Right cardiac atrium (tissue), 5 donors: ENCODE results near the gene ABCB8. TPM values are rescaled to one million over a fixed set of nuclear protein-coding genes. Genes with fewer than 3 reads are reported as not detected.
A peak's percentile ranks its signal among the peaks of the same experiment; 100 is the strongest.

Experiments
- ATAC-seq, 2 donors: fragments of 200-7000 bp; cut with Tn5 transposase; one replicate each; pipeline versions ENCODE4 v1.8.0 to v1.9.1; 2020; ENCODE audit warnings: moderate library complexity in 2 of 2, mild to moderate bottlenecking in 1 of 2
- DNase-seq, 3 donors: peaks; one replicate each; pipeline ENCODE4 v3.0.0-alpha.2; 2020
- H3K27ac ChIP-seq: one replicate; pipeline ENCODE4 v1.5.1; 2013; ENCODE audit warnings: mild to moderate bottlenecking, low read length, control low read depth, moderate library complexity
- H3K27me3 ChIP-seq: one replicate; pipeline ENCODE4 v1.6.1; 2013; ENCODE audit not compliant: control insufficient read depth, insufficient read depth
- H3K4me1 ChIP-seq: one replicate; pipeline ENCODE4 v1.6.1; 2013; ENCODE audit warnings: low read length; ENCODE audit not compliant: control insufficient read depth, insufficient read depth
- H3K4me3 ChIP-seq: one replicate; pipeline ENCODE4 v1.5.1; 2013; ENCODE audit warnings: low read length, control low read depth
- H3K9me3 ChIP-seq: one replicate; pipeline ENCODE4 v1.6.1; 2013; ENCODE audit warnings: low read length; ENCODE audit not compliant: control insufficient read depth
- WGBS: extraction: QIAGEN DNeasy Blood & Tissue Kit; methylation state at CpG from one replicate; pipeline ENCODE4 v1.1.7; 2013; 5-methylcytosine and 5-hydroxymethylcytosine counted together
- intact Hi-C, 4 donors: fragments of 100-400 bp; cut with DNase I; formaldehyde crosslinking; loops; one replicate each; pipeline versions ENCODE4 v1.11.0 to v1.14.0; 2022 to 2023
- polyA plus RNA-seq: library from polyadenylated mRNA; stranded (reverse); fragments of 200-250 nt; gene quantifications from one replicate; pipeline ENCODE4 v1.2.3, GENCODE V29; 2013
- total RNA-seq, 4 donors: library from RNA; stranded (reverse); fragmentation: NEBNext Ultra II Directional; extraction: Animal tissue kit (Norgen Biotek cat#: 25700); gene quantifications; one replicate each; pipeline ENCODE4 v1.2.1, GENCODE V29; 2021
- donor health status: healthy with polysubstance abuse.
- donor health status: DM: no; HTN: yes; CAD: no.
- donor health status: DM: no; HTN: no; CAD: no.
- donor health status: DM: no; HTN: yes; CAD: no; lungs with severe emphysema.
- donor health status: DM: yes; HTN: yes; CAD: no.

ABCB8 gene
- total and polyA plus RNA-seq, 5 donors: 19.6 to 24.5 (median 22.6) TPM

- no peak for DNase-seq
- H3K9me3 ChIP-seq: no peaks in the 10 kb centered on the region
- WGBS: 96% methylated on average over 18 of the region's 18 CpGs
- intact Hi-C loops: no loop called here
- no peak overlapping the region for H3K4me3 ChIP-seq
- no peaks in the 10 kb centered on the region for H3K4me1 ChIP-seq
- no peaks in the 10 kb centered on the region for H3K27me3 ChIP-seq
- ATAC-seq: no peak
- H3K27ac ChIP-seq: no peak overlapping the region
These were observed 36.2 kb downstream of the ABCB8 start for GRCh38 chr7:151064454-151064853.

- 90% methylated on average over 6 of the region's 6 CpGs for WGBS
- intact Hi-C loops: no loop called here
- no peak for ATAC-seq
These were observed 36.7 kb downstream of the ABCB8 start for GRCh38 chr7:151064993-151065392.

DNA sequence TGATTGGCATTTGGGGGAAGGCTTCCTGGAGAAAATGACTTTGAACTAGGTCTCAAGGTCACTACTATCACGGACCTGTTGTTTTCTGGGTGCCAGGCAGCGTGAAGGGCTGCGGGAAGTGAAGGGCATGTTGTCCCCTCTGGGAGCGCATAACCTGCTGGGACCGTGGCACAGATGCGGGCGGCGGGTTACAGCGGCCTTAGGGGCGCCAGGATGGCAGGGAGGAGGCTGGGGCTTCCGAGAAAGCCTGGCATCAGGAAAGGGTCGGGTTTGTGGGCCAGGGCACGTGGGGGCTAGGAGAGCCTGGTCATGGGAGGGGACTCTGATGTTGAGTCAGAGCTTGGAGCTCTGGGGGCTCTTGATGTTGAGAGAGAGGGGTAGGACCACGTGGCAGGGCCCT lies 37.3 kb downstream of the ABCB8 start:
- 85% methylated on average over 14 of the region's 14 CpGs for WGBS
- Histone ChIP-seq H3K27me3 (no peaks in the 10 kb centered on the region), H3K27ac (no peak overlapping the region), H3K4me3 (no peak overlapping the region), H3K4me1 (no peaks in the 10 kb centered on the region), H3K9me3 (no peaks in the 10 kb centered on the region)
- intact Hi-C loops: no loop called here
- DNase-seq (no peak), ATAC-seq (no peak)

More at GRCh38 chr7:151064993-151065392, 36.7 kb downstream of the ABCB8 start:
- no peak for DNase-seq
- H3K4me1 ChIP-seq: no peaks in the 10 kb centered on the region
- no peaks in the 10 kb centered on the region for H3K27me3 ChIP-seq
- H3K4me3 ChIP-seq: no peak overlapping the region
- H3K9me3 ChIP-seq: no peaks in the 10 kb centered on the region
- H3K27ac ChIP-seq: no peak overlapping the region

- intact Hi-C loops: no loop called here
- DNase-seq (peak in 1 of 3 donors; percentile 68), ATAC-seq (no peak)
- no peak overlapping the region for H3K27ac ChIP-seq
- H3K9me3 ChIP-seq: no peaks in the 10 kb centered on the region
- no peak overlapping the region for H3K4me3 ChIP-seq
- no peaks in the 10 kb centered on the region for H3K4me1 ChIP-seq
- no peaks in the 10 kb centered on the region for H3K27me3 ChIP-seq
- 91% methylated on average over 39 of the region's 39 CpGs for WGBS
These were observed 38.2 kb downstream of the ABCB8 start for GRCh38 chr7:151066273-151066974.

DNA sequence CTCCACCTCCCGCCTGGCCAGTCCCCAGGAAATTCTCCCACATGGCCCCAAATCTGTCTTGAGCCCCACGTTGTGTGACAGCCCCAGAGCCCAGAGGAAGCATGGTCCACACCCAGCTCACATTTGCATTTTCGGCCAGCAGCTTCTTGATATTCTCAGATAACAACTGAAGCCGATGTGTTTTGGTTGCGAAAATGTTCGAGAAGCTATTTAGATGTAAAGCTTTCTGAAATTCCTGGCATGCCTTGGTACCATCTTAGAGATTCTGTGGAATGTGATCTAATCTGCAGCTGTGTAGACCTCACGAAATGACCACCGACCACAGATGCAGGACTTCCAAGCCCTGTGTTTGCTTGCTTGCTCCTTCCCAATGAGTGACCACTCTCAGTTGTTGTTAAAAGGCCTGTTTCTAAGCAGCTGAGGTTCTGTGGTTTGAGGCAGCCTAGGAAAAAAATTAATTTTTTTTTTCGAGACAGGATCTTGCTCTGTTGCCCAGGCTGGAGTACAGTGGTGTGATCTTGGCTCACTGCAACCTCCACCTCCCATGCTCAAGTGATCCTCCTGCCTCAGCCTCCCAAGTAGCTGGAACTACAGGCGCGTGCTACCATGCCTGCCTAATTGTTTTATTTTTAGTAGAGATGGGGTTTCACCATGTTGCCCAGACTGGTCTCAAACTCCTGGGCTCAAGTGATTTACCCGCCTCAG lies 40.0 kb downstream of the ABCB8 start:
- DNase-seq (no peak), ATAC-seq (no peak)
- no peaks in the 10 kb centered on the region for H3K4me1 ChIP-seq
- no peak overlapping the region for H3K27ac ChIP-seq
- no peaks in the 10 kb centered on the region for H3K9me3 ChIP-seq
- no peak overlapping the region for H3K4me3 ChIP-seq
- intact Hi-C loops: no loop called here
- H3K27me3 ChIP-seq: no peaks in the 10 kb centered on the region
- 80% methylated on average over 12 of the region's 12 CpGs for WGBS

DNA sequence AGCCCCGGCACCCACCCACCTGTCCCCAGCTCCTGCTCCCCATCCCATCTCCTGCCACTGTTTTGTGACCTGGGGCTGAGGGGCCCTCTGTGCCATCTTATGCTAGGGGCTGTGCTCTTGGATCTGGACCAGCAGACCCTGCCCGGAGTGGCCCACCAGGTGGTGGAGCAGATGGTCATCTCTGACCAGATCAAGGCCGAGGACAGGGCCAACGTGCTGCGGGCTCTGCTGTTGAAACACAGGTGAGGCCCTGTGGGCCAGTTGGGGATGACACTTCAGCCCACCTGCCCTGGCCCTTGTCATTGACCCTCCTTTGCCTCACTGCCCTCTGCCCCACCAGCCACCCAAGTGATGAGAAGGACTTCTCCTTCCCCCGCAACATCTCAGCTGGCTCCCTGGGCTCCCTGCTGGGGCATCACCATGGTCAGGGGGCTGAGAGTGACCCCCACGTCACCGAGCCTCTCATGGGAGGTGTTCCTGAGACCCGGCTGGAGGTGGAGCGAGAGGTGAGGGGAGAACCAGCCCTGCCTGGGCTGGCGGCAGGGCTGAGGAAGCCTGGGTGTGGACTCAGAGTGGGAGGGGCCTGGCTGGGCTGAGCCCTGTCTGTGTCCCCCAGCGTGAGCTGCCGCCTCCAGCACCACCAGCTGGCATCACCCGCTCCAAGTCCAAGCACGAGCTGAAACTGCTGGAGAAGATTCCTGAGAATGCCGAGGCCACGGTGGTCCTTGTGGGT lies 41.8 kb downstream of the ABCB8 start:
- WGBS: 87% methylated on average over 17 of the region's 17 CpGs
- Histone ChIP-seq H3K27ac (no peak overlapping the region), H3K4me1 (no peaks in the 10 kb centered on the region), H3K4me3 (no peak overlapping the region), H3K9me3 (no peaks in the 10 kb centered on the region), H3K27me3 (no peaks in the 10 kb centered on the region)
- ATAC-seq (no peak), DNase-seq (no peak)
- intact Hi-C loops: no loop called here

DNA sequence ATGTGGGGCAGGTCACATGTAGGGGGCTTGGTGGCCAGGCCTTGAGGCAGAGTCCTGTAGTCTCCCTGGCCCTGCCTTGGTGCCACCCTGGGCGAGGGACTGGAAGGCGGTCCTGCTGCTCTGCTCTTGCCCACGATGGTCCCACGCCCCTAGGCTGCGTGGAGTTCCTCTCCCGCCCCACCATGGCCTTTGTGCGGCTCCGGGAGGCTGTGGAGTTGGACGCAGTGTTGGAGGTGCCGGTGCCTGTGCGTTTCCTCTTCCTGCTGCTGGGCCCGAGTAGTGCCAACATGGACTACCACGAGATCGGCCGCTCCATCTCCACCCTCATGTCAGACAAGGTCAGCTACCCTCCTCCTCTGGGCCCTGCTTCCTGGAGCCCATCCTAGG lies 42.3 kb downstream of the ABCB8 start:
- H3K9me3 ChIP-seq: no peaks in the 10 kb centered on the region
- 92% methylated on average over 15 of the region's 15 CpGs for WGBS
- intact Hi-C loops: no loop called here

GRCh38 chr7:151071032-151071866 lies 43.0 kb downstream of the ABCB8 start:
- no peaks in the 10 kb centered on the region for H3K9me3 ChIP-seq
- DNase-seq (no peak), ATAC-seq (no peak)
- intact Hi-C loops: no loop called here
- WGBS: 90% methylated on average over 39 of the region's 39 CpGs
- H3K4me3 ChIP-seq: no peak overlapping the region
- H3K27ac ChIP-seq: no peak overlapping the region
- H3K27me3 ChIP-seq: no peaks in the 10 kb centered on the region
- no peaks in the 10 kb centered on the region for H3K4me1 ChIP-seq

More for the DNA sequence above, 42.3 kb downstream of the ABCB8 start:
- ATAC-seq (no peak), DNase-seq (no peak)
- H3K27ac ChIP-seq: no peak overlapping the region
- no peaks in the 10 kb centered on the region for H3K4me1 ChIP-seq
- H3K4me3 ChIP-seq: no peak overlapping the region
- no peaks in the 10 kb centered on the region for H3K27me3 ChIP-seq

DNA sequence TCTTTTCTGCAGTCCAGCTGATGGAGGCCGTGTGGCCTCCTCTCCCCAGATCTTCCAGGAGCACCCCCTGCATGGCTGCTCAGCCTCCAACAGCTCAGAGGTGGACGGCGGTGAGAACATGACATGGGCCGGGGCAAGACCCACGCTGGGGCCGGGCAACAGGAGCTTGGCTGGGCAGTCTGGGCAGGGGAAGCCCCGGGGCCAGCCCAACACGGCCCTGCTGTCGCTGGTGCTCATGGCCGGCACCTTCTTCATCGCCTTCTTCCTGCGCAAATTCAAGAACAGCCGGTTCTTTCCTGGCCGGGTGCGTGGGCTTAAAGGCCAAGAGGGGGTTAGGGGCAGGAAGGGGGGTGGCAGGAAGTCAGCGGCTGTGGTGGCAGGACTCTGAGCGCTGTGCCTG lies 45.7 kb downstream of the ABCB8 start:
- WGBS: 83% methylated on average over 17 of the region's 17 CpGs
- Histone ChIP-seq H3K27ac (no peak overlapping the region), H3K4me3 (no peak overlapping the region), H3K9me3 (no peaks in the 10 kb centered on the region), H3K4me1 (no peaks in the 10 kb centered on the region), H3K27me3 (no peaks in the 10 kb centered on the region)
- ATAC-seq: no peak
- DNase-seq: no peak
- intact Hi-C loops: no loop called here

- DNase-seq (peak in 1 of 3 donors; percentile 50), ATAC-seq (no peak)
- Histone ChIP-seq H3K4me1 (no peaks in the 10 kb centered on the region), H3K27me3 (no peaks in the 10 kb centered on the region), H3K4me3 (no peak overlapping the region), H3K9me3 (no peaks in the 10 kb centered on the region), H3K27ac (no peak overlapping the region)
- intact Hi-C loops: no loop called here
- 88% methylated on average over 26 of the region's 26 CpGs for WGBS
These were observed 46.8 kb downstream of the ABCB8 start for GRCh38 chr7:151074817-151075661.
